ENCODE measurements around the gene CD99. TPM values are rescaled to one million over a fixed set of nuclear protein-coding genes. Genes with fewer than 3 reads are reported as not detected.

CD99 gene
- total and polyA plus RNA-seq, 2 of the 13 experiments (the other 11 are each of a cell fraction or from before 2014, with no cell fraction given), result 78.8 to 111 TPM

DNA sequence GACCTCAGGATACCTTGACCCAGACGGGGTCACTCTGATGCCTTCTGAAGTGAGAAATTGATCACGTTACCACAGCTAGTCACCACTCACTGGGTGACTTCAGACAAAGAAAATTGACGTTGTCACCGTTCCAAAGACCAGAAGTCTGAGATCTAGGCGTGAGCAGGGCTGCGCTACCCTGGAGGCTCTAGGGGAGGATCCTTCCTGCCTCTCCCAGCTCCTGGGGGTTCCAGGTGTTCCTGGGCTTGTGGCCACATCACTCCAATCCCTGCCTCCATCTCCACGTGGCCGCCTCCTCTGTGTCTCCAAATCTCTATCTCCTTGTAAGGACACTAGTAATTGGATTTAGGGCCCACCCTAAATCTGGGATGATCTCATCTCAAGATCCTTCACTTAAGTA is 48.9 kb upstream of the CD99 start (continued):
- TF ChIP-seq RORA (CRISPR knock-in tag; IDR thresholded peaks at IDR 0.05), result no peak

DNA sequence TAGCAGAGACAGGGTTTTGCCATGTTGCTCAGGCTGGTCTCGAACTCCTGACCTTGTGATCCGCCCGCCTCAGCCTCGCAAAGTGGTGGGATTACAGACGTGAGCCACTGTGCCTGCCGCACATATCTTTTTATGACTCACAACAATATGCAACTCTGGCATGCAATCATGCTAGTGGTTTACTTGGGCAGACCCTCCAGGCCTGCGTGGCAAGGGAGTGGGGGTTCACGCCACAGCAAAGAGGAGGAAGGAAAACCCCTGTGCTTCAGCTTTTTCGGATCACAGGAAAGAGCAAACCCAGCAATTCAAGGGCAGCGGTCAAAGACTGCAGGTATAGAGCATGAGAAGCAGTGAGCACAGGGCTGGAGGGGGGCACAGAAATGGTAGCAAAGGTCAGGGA is 48.3 kb upstream of the CD99 start:
- no peak overlapping the region for H3K9ac ChIP-seq (ENCODE audit: insufficient read depth, low read depth, low read length)
- H3K27me3 ChIP-seq (ENCODE audit: control insufficient read depth in 1 of 2, insufficient read depth in 2 of 2, low read length in 2 of 2), result no peaks in the 10 kb centered on the region; a peak in 1 of 5 replicates
- ATAC-seq (no peak), FAIRE-seq (no peak), DNase-seq (ENCODE audit: low spot score) (no peak)
- BruUV-seq (replicated peaks), result no TSS peak
- H4K20me1 ChIP-seq (ENCODE audit: insufficient read depth, low read length), result no peaks in the 10 kb centered on the region
- no peak overlapping the region for H3K4me2 ChIP-seq (ENCODE audit: low read depth, low read length)
- intact Hi-C loops (cut with micrococcal nuclease; ENCODE audit: unreplicated experiment) (no loop called here), in situ Hi-C loops (cut with HindIII; ENCODE audit: extremely low pct_ligation_motif_present, low pct_unique_long_range_greater_than_20kb) (loop anchor here (5.0 kb wide), 1 partner anchor 180 kb away; no protein-coding TSS in a partner anchor)
- peaks cover 1 to 10% of the 10 kb centered on the region in 2 experiments; a peak in 3 of 5 replicates for H3K36me3 ChIP-seq (replicated peaks in 1 of 2; ENCODE audit: control insufficient read depth in 1 of 2, insufficient read depth in 2 of 2, low read length in 2 of 2)
- H3K79me2 ChIP-seq (ENCODE audit: insufficient read depth, low read length), result no peaks in the 10 kb centered on the region
- H3K4me1 ChIP-seq (ENCODE audit: insufficient read depth, low read length), result no peaks in the 10 kb centered on the region
- ChIA-PET POLR2A (no interaction called here), CTCF (ENCODE audit: low intra/inter-chr PET ratio, low total read pairs) (no interaction called here)
- TF ChIP-seq ZNF75D (CRISPR knock-in tag; IDR thresholded peaks at IDR 0.05; ENCODE audit: borderline replicate concordance), result no peak
- TF ChIP-seq ZBTB42 (CRISPR knock-in tag; IDR thresholded peaks at IDR 0.05), result no peak
- TF ChIP-seq NR1H2 (CRISPR knock-in tag; IDR thresholded peaks at IDR 0.05; ENCODE audit: borderline replicate concordance, low read depth), result no peak
- TF ChIP-seq, protein P1, sequence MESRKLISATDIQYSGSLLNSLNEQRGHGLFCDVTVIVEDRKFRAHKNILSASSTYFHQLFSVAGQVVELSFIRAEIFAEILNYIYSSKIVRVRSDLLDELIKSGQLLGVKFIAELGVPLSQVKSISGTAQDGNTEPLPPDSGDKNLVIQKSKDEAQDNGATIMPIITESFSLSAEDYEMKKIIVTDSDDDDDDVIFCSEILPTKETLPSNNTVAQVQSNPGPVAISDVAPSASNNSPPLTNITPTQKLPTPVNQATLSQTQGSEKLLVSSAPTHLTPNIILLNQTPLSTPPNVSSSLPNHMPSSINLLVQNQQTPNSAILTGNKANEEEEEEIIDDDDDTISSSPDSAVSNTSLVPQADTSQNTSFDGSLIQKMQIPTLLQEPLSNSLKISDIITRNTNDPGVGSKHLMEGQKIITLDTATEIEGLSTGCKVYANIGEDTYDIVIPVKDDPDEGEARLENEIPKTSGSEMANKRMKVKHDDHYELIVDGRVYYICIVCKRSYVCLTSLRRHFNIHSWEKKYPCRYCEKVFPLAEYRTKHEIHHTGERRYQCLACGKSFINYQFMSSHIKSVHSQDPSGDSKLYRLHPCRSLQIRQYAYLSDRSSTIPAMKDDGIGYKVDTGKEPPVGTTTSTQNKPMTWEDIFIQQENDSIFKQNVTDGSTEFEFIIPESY (CRISPR knock-in tag; IDR thresholded peaks at IDR 0.05), result no peak
- TF ChIP-seq ZNF776 (CRISPR knock-in tag; IDR thresholded peaks at IDR 0.05), result no peak
- no peak for TF ChIP-seq ZNF674 (CRISPR knock-in tag; IDR thresholded peaks at IDR 0.05; ENCODE audit: low read depth)
- TF ChIP-seq ZNF292 (CRISPR knock-in tag; IDR thresholded peaks at IDR 0.05; ENCODE audit: borderline replicate concordance, low read depth), result no peak
- no peak for TF ChIP-seq STAT5B (CRISPR knock-in tag; IDR thresholded peaks at IDR 0.05)
- no peak for TF ChIP-seq CBX2 (IDR thresholded peaks at IDR 0.05; ENCODE audit: low read depth, low read length)
- no peak for TF ChIP-seq CBX2 (CRISPR knock-in tag; IDR thresholded peaks at IDR 0.05; ENCODE audit: low read depth)
- TF ChIP-seq, protein P2, sequence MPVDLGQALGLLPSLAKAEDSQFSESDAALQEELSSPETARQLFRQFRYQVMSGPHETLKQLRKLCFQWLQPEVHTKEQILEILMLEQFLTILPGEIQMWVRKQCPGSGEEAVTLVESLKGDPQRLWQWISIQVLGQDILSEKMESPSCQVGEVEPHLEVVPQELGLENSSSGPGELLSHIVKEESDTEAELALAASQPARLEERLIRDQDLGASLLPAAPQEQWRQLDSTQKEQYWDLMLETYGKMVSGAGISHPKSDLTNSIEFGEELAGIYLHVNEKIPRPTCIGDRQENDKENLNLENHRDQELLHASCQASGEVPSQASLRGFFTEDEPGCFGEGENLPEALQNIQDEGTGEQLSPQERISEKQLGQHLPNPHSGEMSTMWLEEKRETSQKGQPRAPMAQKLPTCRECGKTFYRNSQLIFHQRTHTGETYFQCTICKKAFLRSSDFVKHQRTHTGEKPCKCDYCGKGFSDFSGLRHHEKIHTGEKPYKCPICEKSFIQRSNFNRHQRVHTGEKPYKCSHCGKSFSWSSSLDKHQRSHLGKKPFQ (CRISPR knock-in tag; IDR thresholded peaks at IDR 0.05; ENCODE audit: insufficient replicate concordance), result no peak
- no peak for TF ChIP-seq ZNF792 (CRISPR knock-in tag; IDR thresholded peaks at IDR 0.05)
- TF ChIP-seq SAP130 (CRISPR knock-in tag; IDR thresholded peaks at IDR 0.05; ENCODE audit: low read depth), result no peak
- TF ChIP-seq, protein P3, sequence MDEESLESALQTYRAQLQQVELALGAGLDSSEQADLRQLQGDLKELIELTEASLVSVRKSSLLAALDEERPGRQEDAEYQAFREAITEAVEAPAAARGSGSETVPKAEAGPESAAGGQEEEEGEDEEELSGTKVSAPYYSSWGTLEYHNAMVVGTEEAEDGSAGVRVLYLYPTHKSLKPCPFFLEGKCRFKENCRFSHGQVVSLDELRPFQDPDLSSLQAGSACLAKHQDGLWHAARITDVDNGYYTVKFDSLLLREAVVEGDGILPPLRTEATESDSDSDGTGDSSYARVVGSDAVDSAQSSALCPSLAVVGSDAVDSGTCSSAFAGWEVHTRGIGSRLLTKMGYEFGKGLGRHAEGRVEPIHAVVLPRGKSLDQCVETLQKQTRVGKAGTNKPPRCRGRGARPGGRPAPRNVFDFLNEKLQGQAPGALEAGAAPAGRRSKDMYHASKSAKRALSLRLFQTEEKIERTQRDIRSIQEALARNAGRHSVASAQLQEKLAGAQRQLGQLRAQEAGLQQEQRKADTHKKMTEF (CRISPR knock-in tag; IDR thresholded peaks at IDR 0.05), result no peak
- TF ChIP-seq ARNTL (CRISPR knock-in tag; IDR thresholded peaks at IDR 0.05), result no peak
- TF ChIP-seq ZNF253 (CRISPR knock-in tag; IDR thresholded peaks at IDR 0.05; ENCODE audit: borderline replicate concordance), result no peak
- no peak for TF ChIP-seq ZSCAN29 (CRISPR knock-in tag; conservative IDR thresholded peaks at IDR 0.05)
- TF ChIP-seq SMAD9 (CRISPR knock-in tag; IDR thresholded peaks at IDR 0.05), result no peak
- TF ChIP-seq SIN3B (IDR thresholded peaks at IDR 0.05; ENCODE audit: low read length), result no peak
- TF ChIP-seq ZNF616 (CRISPR knock-in tag; IDR thresholded peaks at IDR 0.05; ENCODE audit: low read depth), result no peak
- no peak for TF ChIP-seq PHB2 (IDR thresholded peaks at IDR 0.05; ENCODE audit: partially characterized antibody)
- no peak overlapping the region for H2AFZ ChIP-seq (ENCODE audit: low read length)
- no peak overlapping the region for H3K27ac ChIP-seq (ENCODE audit: extremely low read length, insufficient read depth, low read length)
- no peak overlapping the region for H3K4me3 ChIP-seq (replicated peaks in 1 of 3; ENCODE audit: insufficient read depth in 1 of 3, low read depth in 2 of 3, low read length in 3 of 3)
- no peaks in the 10 kb centered on the region for H3K9me3 ChIP-seq (ENCODE audit: low read length)
- WGBS (ENCODE audit: low lambda C conversion rate), result 90% methylated on average over 10 of the region's 10 CpGs

Data from HepG2 (cell line).